ENCODE data around the gene ULK1. TPM values are rescaled to one million over a fixed set of nuclear protein-coding genes. Genes with fewer than 3 reads are reported as not detected.
A peak's percentile ranks its signal among the peaks of the same experiment; 100 is the strongest.

The ULK1 gene
- total and polyA plus RNA-seq, 4 experiments from 2014 or later, result 0.08 to 55.7 (median 23.8) TPM

DNA sequence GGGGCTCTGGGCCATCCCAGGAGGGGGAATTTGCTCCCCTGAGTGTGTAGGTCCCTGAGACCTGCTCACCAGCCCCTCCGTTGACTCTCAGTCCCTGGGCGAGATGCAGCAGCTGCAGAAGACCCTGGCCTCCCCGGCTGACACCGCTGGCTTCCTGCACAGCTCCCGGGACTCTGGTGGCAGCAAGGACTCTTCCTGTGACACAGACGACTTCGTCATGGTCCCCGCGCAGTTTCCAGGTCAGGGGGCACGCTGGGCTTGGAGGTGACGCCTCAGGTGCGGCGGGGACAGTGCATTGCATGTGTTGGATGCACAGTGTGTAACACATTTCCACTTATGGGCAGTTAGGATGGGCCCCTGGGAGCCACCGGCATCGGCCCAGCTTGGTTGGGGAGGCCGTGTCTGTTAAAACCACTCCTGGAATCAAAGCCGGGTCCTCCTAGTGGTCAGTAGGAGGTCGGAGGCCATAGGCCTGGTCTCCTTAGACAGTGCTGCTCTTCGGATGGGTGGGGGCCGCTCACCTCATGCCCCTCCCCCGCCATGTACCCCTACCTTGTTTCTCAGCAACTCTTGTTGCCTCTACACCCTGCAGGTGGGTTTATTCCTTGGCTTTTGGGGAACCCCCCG lies 17.5 kb downstream of the ULK1 start:
- intact Hi-C loops (cut with micrococcal nuclease), result no loop called here
- peak in 1 of 5 donors; percentile 21 for DNase-seq
- Histone ChIP-seq H3K4me3 (ENCODE audit: low read length in 2 of 2) (no peak overlapping the region), H3K36me3 (ENCODE audit: insufficient read depth, low read length) (peaks cover 36% of the 10 kb centered on the region), H3K27ac (ENCODE audit: low read depth, low read length) (no peak overlapping the region), H3K27me3 (ENCODE audit: insufficient read depth, low read length) (no peaks in the 10 kb centered on the region), H3K9me3 (ENCODE audit: control insufficient read depth in 1 of 2, low read length in 2 of 2) (no peaks in the 10 kb centered on the region), H3K4me1 (ENCODE audit: insufficient read depth, low read length) (no peaks in the 10 kb centered on the region)
- Mint-ChIP-seq H3K27ac (no peak overlapping the region), H3K4me1 (peaks cover 0 to 1% (median 0%) of the 10 kb centered on the region in 4 donors), H3K36me3 (peaks cover 0 to 14% of the 10 kb centered on the region in 2 donors), H3K9me3 (no peaks in the 10 kb centered on the region), H3K27me3 (no peaks in the 10 kb centered on the region), H3K4me3 (no peak overlapping the region)
- POLR2A ChIA-PET (ENCODE audit: partially characterized antibody), result no interaction called here
- CTCF ChIA-PET (ENCODE audit: partially characterized antibody), result no interaction called here

DNA sequence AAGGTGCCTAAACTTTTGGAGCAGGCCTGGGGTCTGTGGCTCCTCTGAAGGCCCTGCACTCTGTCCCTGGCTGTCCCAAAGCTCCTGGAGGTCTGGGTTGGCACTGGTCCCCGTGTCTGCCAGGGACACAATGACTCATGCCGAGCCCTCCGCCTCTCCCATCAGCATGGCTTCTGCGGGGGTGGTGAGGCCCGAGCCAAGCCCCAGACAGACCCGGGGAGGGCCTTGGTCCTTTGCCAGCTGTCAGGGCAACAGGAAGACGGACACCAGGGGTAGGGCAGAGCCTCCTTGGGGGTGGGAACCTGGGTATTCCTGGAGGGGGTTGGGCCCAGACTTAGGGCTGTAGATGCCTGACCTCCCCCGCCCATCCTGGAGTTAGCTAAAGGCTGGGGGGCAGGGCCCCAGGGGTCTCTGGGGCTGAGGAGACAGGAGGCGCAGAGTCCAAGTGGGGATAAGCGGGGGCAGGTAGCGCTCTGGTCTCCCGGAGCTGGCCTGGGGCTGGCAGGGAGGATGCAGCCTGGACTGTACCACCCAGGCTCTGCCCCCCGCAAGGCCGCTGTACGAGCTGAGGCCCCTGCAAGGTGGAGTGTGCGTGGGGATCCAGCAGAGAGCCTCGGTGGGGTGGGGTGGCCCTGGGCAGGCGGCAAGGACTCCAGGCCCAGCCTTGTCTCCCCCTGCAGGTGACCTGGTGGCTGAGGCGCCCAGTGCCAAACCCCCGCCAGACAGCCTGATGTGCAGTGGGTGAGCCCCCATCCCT lies 18.3 kb downstream of the ULK1 start:
- Histone ChIP-seq H3K36me3 (ENCODE audit: insufficient read depth, low read length) (peaks cover 36% of the 10 kb centered on the region), H3K27me3 (ENCODE audit: insufficient read depth, low read length) (no peaks in the 10 kb centered on the region), H3K27ac (ENCODE audit: low read depth, low read length) (no peak overlapping the region), H3K4me1 (ENCODE audit: insufficient read depth, low read length) (no peaks in the 10 kb centered on the region), H3K4me3 (ENCODE audit: low read length in 2 of 2) (no peak overlapping the region), H3K9me3 (ENCODE audit: control insufficient read depth in 1 of 2, low read length in 2 of 2) (no peaks in the 10 kb centered on the region)
- Mint-ChIP-seq H3K27me3 (no peaks in the 10 kb centered on the region), H3K27ac (no peak overlapping the region), H3K4me3 (no peak overlapping the region), H3K9me3 (no peaks in the 10 kb centered on the region), H3K4me1 (peaks cover 0 to 1% (median 0%) of the 10 kb centered on the region in 4 donors), H3K36me3 (peaks cover 0 to 13% of the 10 kb centered on the region in 2 donors)
- ChIA-PET POLR2A (ENCODE audit: partially characterized antibody) (no interaction called here), CTCF (ENCODE audit: partially characterized antibody) (no interaction called here)
- intact Hi-C loops (cut with micrococcal nuclease), result no loop called here
- peak in 1 of 5 donors; percentile 34 for DNase-seq

DNA sequence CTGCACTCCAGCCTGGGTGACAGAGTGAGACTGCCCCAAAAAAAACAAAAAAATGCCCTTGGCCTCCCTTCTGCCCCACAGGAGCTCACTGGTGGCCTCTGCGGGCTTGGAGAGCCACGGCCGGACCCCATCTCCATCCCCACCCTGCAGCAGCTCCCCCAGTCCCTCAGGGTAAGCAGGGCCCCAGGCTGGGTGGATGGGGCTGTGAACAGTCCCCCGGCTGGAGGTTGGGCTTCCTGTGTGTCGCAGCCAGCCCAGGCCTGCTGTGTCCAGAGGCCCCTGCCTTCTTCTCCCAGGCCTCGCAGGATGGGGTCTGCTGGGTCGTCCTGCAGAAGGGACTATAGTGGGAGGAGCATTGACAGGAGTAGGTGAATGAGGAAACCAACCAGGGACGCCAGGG lies 19.2 kb downstream of the ULK1 start:
- peak in 1 of 5 donors; percentile 20 for DNase-seq

DNA sequence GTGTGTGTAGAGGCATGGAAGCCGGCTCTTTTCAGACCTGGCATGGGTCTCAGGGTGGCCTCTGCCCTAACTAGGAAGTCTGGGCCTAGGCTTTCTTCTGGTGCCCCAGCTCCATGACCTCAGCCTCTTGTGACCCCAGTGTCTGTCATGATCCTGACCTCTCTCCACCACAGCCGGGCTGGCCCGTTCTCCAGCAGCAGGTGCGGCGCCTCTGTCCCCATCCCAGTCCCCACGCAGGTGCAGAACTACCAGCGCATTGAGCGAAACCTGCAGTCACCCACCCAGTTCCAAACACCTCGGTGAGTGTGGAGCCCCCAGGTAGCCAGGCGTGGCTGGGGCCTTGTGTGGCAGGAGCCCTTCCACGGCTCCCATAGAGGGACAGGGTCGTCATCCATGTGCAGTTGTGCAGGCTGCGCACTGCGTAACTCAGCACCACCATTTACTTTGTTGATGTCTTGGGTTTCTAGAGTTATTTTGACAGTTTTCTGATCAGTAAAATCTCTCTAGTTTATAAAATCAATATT lies 19.8 kb downstream of the ULK1 start:
- no peak overlapping the region for H3K4me3 Mint-ChIP-seq
- H3K36me3 ChIP-seq (ENCODE audit: insufficient read depth, low read length), result peaks cover 36% of the 10 kb centered on the region
- no peaks in the 10 kb centered on the region for H3K9me3 ChIP-seq (ENCODE audit: control insufficient read depth in 1 of 2, low read length in 2 of 2)
- H3K27ac ChIP-seq (ENCODE audit: low read depth, low read length), result no peak overlapping the region
- H3K27me3 Mint-ChIP-seq, result no peaks in the 10 kb centered on the region
- H3K36me3 Mint-ChIP-seq, result peaks cover 0 to 10% of the 10 kb centered on the region in 2 donors
- peak in 1 of 5 donors; percentile 12 for DNase-seq
- no peaks in the 10 kb centered on the region for H3K4me1 ChIP-seq (ENCODE audit: insufficient read depth, low read length)
- no peak overlapping the region for H3K4me3 ChIP-seq (ENCODE audit: low read length in 2 of 2)
- intact Hi-C loops (cut with micrococcal nuclease), result no loop called here
- no peaks in the 10 kb centered on the region for H3K4me1 Mint-ChIP-seq
- H3K27ac Mint-ChIP-seq, result peak overlapping the region in 2 of 7 donors; percentile 23 to 52
- ChIA-PET POLR2A (ENCODE audit: partially characterized antibody) (no interaction called here), CTCF (ENCODE audit: partially characterized antibody) (no interaction called here)
- H3K9me3 Mint-ChIP-seq, result no peaks in the 10 kb centered on the region
- no peaks in the 10 kb centered on the region for H3K27me3 ChIP-seq (ENCODE audit: insufficient read depth, low read length)

More for the DNA sequence above, 19.2 kb downstream of the ULK1 start:
- Mint-ChIP-seq H3K27me3 (no peaks in the 10 kb centered on the region), H3K4me1 (peaks cover 0 to 1% (median 0%) of the 10 kb centered on the region in 4 donors), H3K4me3 (no peak overlapping the region), H3K36me3 (peaks cover 0 to 13% of the 10 kb centered on the region in 2 donors), H3K27ac (no peak overlapping the region), H3K9me3 (no peaks in the 10 kb centered on the region)
- H3K27ac ChIP-seq (ENCODE audit: low read depth, low read length), result no peak overlapping the region
- H3K36me3 ChIP-seq (ENCODE audit: insufficient read depth, low read length), result peaks cover 36% of the 10 kb centered on the region
- H3K4me3 ChIP-seq (ENCODE audit: low read length in 2 of 2), result no peak overlapping the region
- H3K4me1 ChIP-seq (ENCODE audit: insufficient read depth, low read length), result no peaks in the 10 kb centered on the region
- H3K27me3 ChIP-seq (ENCODE audit: insufficient read depth, low read length), result no peaks in the 10 kb centered on the region
- intact Hi-C loops (cut with micrococcal nuclease), result no loop called here
- CTCF ChIA-PET (ENCODE audit: partially characterized antibody), result no interaction called here
- H3K9me3 ChIP-seq (ENCODE audit: control insufficient read depth in 1 of 2, low read length in 2 of 2), result no peaks in the 10 kb centered on the region
- POLR2A ChIA-PET (ENCODE audit: partially characterized antibody), result no interaction called here

DNA sequence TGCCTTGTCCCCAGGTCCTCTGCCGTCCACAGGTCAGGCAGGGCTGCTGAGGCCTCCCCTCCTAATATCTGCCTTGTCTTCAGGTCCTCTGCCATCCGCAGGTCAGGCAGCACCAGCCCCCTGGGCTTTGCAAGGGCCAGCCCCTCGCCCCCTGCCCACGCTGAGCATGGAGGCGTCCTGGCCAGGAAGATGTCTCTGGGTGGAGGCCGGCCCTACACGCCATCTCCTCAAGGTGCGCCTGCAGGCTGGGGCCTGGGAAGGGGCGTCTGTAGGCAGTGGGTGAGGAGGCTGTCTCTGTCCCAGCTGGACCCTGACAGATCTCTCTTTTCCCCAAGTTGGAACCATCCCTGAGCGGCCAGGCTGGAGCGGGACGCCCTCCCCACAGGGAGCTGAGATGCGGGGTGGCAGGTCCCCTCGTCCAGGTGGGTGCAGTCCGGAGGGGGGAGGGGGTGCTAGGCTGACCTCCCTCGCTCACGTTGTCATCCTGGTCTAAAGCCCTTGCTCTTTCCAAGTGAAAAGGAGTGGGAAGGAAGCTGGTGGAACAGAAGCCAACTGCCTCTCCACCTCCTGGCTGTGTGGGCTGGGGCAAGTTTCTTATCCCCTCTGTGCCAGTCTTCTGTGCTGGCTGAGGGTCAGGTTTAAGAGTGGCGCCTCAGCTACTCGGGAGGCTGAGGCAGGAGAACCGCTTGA lies 20.7 kb downstream of the ULK1 start:
- intact Hi-C loops (cut with micrococcal nuclease), result no loop called here
- Histone ChIP-seq H3K4me1 (ENCODE audit: insufficient read depth, low read length) (no peaks in the 10 kb centered on the region), H3K36me3 (ENCODE audit: insufficient read depth, low read length) (peaks cover 34% of the 10 kb centered on the region), H3K9me3 (ENCODE audit: control insufficient read depth in 1 of 2, low read length in 2 of 2) (no peaks in the 10 kb centered on the region), H3K27ac (ENCODE audit: low read depth, low read length) (no peak overlapping the region), H3K27me3 (ENCODE audit: insufficient read depth, low read length) (no peaks in the 10 kb centered on the region), H3K4me3 (ENCODE audit: low read length in 2 of 2) (no peak overlapping the region)
- ChIA-PET POLR2A (ENCODE audit: partially characterized antibody) (no interaction called here), CTCF (ENCODE audit: partially characterized antibody) (no interaction called here)
- no peak overlapping the region for H3K27ac Mint-ChIP-seq
- DNase-seq, result peak in 1 of 5 donors; percentile 17
- no peaks in the 10 kb centered on the region for H3K27me3 Mint-ChIP-seq
- no peaks in the 10 kb centered on the region for H3K9me3 Mint-ChIP-seq
- H3K4me1 Mint-ChIP-seq, result no peaks in the 10 kb centered on the region
- peaks cover 0 to 10% of the 10 kb centered on the region in 2 donors for H3K36me3 Mint-ChIP-seq
- H3K4me3 Mint-ChIP-seq, result no peak overlapping the region

DNA sequence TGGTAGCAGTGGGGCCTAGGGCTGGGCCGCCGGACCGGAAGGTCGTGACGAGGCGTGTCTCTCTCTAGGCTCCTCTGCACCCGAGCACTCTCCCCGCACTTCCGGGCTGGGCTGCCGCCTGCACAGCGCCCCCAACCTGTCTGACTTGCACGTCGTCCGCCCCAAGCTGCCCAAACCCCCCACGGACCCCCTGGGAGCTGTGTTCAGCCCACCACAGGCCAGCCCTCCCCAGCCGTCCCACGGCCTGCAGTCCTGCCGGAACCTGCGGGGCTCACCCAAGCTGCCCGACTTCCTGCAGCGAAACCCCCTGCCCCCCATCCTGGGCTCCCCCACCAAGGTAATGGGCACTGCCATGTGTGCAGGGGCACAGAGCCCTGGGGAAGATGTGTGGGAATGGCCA lies 21.4 kb downstream of the ULK1 start:
- CTCF ChIA-PET (ENCODE audit: partially characterized antibody), result no interaction called here
- peaks cover 27% of the 10 kb centered on the region for H3K36me3 ChIP-seq (ENCODE audit: insufficient read depth, low read length)
- H3K27me3 Mint-ChIP-seq, result no peaks in the 10 kb centered on the region

More for the DNA sequence above, 21.4 kb downstream of the ULK1 start:
- Mint-ChIP-seq H3K36me3 (peaks cover 0 to 15% of the 10 kb centered on the region in 2 donors), H3K4me3 (no peak overlapping the region), H3K9me3 (no peaks in the 10 kb centered on the region), H3K4me1 (no peaks in the 10 kb centered on the region), H3K27ac (no peak overlapping the region)
- H3K27ac ChIP-seq (ENCODE audit: low read depth, low read length), result no peak overlapping the region
- intact Hi-C loops (cut with micrococcal nuclease), result no loop called here
- DNase-seq, result peak in 1 of 5 donors; percentile 24
- no peaks in the 10 kb centered on the region for H3K4me1 ChIP-seq (ENCODE audit: insufficient read depth, low read length)
- H3K4me3 ChIP-seq (ENCODE audit: low read length in 2 of 2), result no peak overlapping the region
- POLR2A ChIA-PET (ENCODE audit: partially characterized antibody), result no interaction called here
- H3K27me3 ChIP-seq (ENCODE audit: insufficient read depth, low read length), result no peaks in the 10 kb centered on the region
- H3K9me3 ChIP-seq (ENCODE audit: control insufficient read depth in 1 of 2, low read length in 2 of 2), result no peaks in the 10 kb centered on the region
